Neural progenitor cell (in vitro differentiated cells): Measurements from ENCODE around the gene IQSEC1.

Experiments used
- EZH2 ChIP-seq: fragments of 200-600 bp; sonication (generic); IDR thresholded peaks from 2 replicates; pipeline ENCODE4 v1.6.1; 2017; ENCODE audit warnings: antibody characterized with exemption, mild to moderate bottlenecking, moderate library complexity
- EZH2phosphoT487 ChIP-seq: fragments of 200-600 bp; sonication (generic); IDR thresholded peaks from 2 replicates; pipeline ENCODE4 v1.6.1; 2017; ENCODE audit warnings: antibody characterized with exemption
- TF ChIP-seq, protein P1 (sequence below): fragments of 200-600 bp; sonication (generic); IDR thresholded peaks from 2 replicates; pipeline ENCODE4 v1.5.1; 2017; ENCODE audit warnings: antibody characterized with exemption, mild to moderate bottlenecking

DNA sequence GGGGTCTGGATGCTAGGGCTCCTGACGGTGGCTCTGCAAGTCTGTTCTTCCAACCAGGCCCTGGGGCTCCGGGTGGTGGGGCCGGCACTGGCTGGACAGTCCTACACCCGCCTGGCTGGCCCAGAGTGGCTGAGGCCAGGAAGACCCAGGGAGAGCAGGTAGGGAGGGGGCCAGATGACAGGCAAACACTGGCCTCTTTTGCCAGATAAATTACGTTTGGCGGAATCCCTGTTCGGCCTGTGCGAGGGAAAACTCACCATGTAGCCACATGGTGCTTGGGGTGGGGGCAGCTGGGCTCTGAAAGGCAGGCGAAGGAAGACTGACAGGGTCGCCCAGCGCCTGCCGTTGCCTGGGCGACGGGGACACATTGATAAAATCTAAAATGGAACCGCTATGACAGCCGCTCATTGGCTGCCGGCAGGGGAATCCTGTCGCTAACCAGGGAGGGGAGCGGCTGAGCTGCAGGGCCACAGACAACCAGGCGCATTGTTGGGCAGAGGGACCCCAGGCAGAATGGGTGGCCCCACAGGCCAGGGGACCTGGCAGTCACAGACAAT, 30.4 kb downstream of the IQSEC1 start:
- TF ChIP-seq, protein P1, sequence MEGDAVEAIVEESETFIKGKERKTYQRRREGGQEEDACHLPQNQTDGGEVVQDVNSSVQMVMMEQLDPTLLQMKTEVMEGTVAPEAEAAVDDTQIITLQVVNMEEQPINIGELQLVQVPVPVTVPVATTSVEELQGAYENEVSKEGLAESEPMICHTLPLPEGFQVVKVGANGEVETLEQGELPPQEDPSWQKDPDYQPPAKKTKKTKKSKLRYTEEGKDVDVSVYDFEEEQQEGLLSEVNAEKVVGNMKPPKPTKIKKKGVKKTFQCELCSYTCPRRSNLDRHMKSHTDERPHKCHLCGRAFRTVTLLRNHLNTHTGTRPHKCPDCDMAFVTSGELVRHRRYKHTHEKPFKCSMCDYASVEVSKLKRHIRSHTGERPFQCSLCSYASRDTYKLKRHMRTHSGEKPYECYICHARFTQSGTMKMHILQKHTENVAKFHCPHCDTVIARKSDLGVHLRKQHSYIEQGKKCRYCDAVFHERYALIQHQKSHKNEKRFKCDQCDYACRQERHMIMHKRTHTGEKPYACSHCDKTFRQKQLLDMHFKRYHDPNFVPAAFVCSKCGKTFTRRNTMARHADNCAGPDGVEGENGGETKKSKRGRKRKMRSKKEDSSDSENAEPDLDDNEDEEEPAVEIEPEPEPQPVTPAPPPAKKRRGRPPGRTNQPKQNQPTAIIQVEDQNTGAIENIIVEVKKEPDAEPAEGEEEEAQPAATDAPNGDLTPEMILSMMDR: no peak
- TF ChIP-seq EZH2 (no peak), EZH2phosphoT487 (no peak)
